NCI-H524 treated with DMSO at 0.1 percent for 48 hours (cell line): ENCODE results near the gene MAN2A1.

Source experiments
- DNase-seq: peaks from one replicate; lab custom pipeline; 2025; lab: John Stamatoyannopoulos, UW

The MAN2A1 gene

DNA sequence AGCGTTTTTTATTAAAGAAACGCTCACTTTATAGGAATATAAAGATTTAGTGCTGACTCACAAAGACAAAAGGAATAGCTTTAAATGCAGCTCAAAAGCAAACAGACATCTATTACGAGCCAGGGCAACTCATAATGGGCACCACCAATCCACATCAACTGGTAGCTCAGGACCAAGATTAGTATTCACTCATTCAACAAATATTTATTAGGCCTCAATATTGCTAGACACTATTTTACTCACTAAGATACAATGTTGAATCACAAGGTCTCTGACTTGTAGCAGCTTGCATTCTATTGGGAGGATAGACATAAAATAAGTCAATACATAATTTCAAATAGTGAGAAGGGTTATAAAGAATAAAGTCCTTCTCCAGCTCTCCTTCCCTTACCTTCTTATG, 8.0 kb upstream of the MAN2A1 start:
- no peak for DNase-seq

DNA sequence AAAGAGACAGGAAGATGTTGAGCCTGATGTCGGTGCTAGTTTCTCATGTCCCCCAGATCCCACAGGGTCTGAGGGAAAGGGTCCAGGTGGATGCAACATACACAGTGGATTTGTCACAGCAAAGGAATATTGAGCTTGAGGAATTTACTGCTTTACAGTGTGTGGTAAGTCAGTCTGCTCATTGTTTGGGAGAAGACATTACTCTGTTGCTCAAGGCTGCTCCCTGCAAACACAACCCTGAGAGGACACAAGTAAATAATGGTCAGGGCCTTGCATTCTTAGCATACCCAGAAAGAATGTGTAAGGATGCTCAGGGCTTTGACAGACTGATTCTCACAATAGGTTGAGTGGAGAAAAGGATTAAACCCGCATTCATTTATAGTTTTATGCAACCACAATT, 7.3 kb upstream of the MAN2A1 start:
- no peak for DNase-seq

- DNase-seq: no peak
Observed at GRCh38 chr5:109685916-109686315, 3.8 kb upstream of the MAN2A1 start.

- DNase-seq: no peak
Observed at GRCh38 chr5:109688630-109688969, 1.1 kb upstream of the MAN2A1 start.

GRCh38 chr5:109688970-109689739, 572 bp upstream of the MAN2A1 start:
- peak; percentile 56 for DNase-seq

- DNase-seq: no peak
Observed at GRCh38 chr5:109690242-109690974, 681 bp downstream of the MAN2A1 start.

- peak; percentile 55 for DNase-seq
Observed at GRCh38 chr5:109690975-109691574, 1.3 kb downstream of the MAN2A1 start.

GRCh38 chr5:109691996-109692395, 2.3 kb downstream of the MAN2A1 start:
- no peak for DNase-seq

GRCh38 chr5:109692852-109693251, 3.1 kb downstream of the MAN2A1 start:
- DNase-seq: no peak

DNA sequence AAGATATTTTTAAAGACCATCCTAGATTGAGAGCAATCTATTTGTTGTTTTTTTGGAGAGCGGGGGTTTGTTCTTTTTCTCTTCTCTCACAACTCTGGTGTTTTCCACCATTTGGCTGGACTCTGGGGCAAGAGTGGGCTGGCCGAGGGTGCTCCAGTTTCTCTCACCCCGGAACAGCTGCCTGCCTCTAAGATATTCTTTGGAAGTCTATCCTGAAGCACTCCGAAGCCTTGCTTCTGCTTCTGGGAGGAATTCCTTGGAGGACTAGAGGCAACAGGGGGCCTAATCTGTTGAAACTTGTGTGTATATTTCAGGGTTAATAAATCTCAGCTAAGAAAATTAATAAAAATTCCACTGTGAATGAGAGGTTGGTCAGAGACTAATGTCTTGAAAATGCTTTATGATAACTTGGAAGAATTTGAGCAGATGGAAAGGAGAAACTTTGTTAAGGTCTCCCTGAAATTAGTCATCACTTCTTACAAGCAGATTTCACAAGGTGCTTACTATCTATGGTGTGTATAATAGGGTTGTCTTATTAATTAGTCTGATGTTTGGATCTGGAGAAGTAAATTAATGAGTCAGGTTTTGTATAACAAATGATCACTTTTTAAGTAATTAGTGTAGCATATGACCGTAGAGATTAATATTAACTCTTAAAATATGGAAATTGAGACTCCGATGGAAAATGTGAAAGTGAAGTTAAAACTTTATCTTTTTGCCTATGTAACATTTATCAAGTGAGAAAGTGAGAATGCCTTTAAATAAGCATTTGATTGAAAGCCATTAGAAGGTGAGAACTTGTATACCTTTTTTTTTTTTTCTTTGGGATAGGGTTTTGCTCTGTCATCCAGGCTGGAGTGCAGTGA, 4.0 kb downstream of the MAN2A1 start:
- DNase-seq: no peak

DNA sequence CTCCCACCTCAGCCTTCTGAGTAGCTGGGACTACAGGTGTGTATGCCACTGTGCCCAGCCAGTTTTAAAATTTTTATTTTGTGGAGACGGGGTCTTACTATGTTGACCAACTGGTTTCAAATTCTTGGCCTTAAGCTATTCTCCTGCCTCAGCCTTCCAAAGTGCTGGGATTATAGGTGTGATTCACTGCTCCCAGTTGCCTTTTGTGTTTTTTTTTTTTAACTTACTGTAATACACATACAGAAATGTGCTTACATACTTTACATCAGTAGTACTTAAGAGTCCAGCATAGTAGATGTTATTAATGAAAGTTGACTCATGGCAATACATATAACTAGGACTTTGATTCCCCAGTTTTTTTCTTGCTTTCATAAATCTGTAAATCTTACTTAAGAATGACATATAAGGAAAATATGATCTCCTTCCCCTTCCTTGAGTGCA, 4.7 kb downstream of the MAN2A1 start:
- DNase-seq: no peak

DNA sequence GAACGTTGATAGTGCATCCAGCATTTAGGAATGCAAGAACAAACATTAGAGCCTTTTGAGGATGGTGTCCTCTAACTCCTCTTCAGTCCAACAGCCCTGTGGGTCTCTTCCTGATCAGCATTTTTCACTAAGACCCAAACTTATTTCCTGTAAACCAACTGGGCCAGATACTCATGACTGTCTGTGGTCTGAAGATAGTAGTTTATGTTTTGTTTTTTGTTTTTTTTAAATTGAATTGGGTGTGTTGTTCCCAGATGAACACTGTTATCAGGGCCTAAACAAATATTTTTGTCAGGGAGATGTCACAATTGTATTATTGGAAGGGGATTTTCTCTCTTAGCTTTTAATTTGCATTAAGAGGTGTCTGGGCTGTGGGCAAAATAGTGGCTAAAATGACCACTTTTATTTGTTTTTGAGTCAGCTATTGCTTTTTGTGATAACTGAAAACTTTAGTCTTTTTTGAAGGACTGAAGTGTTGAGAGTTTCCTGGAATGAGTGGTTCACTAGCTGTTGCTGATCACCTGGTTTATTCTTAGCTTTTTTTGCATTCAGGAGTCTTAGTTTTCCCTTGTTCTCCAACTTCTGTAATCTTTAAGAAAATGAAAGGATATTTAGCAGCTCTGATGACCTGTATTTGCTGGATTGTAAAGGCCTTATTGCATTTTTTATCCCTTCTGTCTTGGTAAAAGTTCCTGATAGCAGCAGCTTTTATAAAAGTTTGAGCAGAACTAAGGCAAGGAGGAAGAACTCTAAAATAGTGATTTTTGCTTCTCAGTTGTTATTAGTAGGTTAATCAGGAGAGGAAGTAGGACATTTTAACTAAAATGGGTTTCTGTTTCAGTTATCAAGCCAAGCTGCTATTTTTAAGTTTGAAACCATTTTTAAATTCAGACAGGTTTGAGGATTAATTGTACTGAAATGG, 5.5 kb downstream of the MAN2A1 start:
- no peak for DNase-seq

- DNase-seq: no peak
Observed at GRCh38 chr5:109697339-109697738, 7.6 kb downstream of the MAN2A1 start.

- DNase-seq: no peak
Observed at GRCh38 chr5:109700516-109701153, 10.9 kb downstream of the MAN2A1 start.

DNA sequence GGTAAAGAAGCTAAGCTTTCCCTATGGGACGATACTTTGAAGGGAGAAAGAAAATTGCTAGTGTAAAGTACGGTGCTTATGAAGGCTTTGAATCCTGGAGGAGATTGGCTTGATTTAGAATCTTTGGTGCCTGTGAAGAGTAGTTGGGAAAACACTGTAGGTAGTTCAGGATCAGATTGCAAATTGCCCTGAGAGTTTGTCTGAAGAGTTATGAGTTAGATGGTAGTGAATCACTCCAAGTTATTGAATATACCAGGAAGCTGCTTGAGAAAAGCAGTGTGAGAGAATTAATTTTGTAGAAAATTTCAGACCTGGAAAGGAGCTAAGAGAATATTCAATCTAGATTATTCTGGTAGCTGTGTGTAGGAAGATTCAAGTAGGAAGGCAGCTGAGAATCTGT, 11.5 kb downstream of the MAN2A1 start:
- DNase-seq: no peak

DNA sequence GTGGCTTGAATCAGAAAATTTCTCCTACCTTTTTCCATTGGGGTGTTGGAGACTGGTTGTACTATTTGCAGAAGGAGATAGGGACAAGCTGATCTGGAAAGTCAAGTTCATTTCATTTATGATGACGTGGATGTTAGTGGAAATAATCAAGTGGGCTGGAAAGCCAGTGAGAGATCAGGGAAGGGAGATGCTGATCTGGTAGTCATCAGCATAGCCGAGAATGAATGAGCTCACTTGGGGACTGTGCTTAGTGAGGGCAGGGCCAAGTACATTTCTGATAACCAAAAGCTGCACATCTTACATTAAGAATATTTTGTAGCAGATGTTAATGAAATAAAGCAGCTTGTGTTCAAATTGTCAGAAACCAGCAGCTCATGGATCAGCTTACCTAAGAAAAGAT, 12.1 kb downstream of the MAN2A1 start:
- DNase-seq: no peak

GRCh38 chr5:109703166-109703565, 13.4 kb downstream of the MAN2A1 start:
- no peak for DNase-seq

DNA sequence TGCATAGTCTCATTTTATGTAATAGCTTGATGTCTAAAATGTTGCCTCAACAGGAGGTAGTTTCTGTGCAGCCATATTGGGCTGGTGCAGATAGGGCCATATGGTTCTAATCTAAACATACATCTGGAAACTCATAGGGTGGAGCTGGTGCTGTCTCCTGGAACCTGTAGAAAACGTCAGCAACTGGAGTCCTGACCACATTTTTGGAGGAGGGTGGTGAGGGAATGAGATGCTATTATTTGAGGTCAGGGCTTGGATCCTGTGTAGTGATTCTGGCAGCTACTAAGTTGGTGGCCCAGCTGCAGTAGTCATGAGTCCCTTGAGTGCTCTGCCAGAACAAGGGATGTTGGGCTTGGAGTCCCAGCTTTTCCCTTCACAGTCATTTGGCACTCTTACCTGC, 14.1 kb downstream of the MAN2A1 start:
- DNase-seq: no peak

- DNase-seq: no peak
Observed at GRCh38 chr5:109704282-109704952, 14.7 kb downstream of the MAN2A1 start.

- no peak for DNase-seq
Observed at GRCh38 chr5:109705596-109705995, 15.9 kb downstream of the MAN2A1 start.
